NCI-H1417 (cell line): ENCODE results near the gene SLC35E3.
"Not testable (repeated sequence)": the region's sequence is repeated elsewhere in the genome, so short reads cannot be mapped to it uniquely, and the experiment has no call there.

Source experiments
- DNase-seq, 3 experiments: peaks; one replicate each; lab custom pipeline; 2025; lab: John Stamatoyannopoulos, UW

Gene SLC35E3

DNA sequence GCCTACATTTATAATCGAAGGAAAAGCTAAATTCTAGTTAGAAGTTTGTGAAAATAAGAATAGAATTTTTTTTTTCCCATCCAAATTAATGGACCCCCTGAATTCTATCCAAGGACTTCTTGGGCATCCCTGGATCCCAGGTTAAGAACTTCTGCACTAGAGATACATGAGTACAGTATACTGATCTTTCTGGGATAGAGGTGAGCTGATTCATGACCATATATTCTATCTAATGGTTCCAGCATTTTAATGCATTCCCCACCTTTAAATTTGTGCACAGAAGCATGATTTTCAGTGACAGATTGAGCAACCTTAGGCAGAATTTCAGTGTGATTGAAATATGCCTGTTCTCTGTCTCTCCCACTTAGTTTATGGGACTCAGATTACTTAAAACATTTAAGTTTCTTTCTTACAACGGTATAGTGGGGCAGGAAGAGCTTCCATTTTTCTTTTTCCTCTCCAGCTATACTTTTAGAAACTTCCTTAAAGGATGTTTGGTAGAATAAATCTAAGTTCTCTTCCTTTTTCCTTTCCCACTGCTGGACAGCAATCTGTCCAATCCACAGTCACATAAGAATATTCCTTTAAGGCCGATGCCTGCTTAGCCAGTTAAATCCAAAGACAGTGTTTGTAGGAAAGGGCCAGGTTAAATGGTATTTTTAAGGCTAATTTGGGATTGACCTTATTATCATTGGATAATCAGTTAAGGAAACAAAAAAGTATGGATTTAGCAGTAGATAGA lies 68.7 kb downstream of the SLC35E3 start:
- no peak for DNase-seq

DNA sequence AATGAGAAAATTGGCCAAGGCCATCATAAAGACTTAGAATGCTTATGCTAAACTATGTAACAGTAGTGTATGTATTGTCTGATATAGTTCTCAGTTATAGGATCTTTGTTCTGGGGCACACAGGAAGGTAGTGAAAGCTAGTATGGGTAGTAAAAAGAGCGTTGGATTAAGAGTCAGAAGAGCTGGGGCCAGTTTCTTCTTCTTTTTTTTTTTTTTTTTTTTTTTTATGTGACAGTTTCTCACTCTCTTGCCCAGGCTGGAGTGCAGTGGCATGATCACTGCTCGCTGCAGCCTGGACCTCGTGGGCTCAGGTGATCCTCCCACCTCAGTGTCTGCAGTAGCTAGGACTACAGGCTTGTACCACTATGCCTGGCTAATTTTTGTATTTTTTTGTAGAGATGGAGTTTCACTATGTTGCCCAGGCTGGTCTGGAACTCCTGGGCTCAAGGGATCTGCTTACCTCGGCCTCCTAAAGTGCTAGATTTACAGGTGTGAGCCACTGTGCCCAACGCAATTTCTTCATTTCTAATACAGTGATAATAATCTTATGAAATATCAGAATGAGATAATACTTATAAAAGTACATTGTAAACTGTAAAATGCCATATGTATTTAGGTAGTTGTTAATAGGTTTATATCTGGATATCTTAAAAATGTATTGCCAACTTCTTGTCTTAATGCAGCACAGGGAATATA lies 69.4 kb downstream of the SLC35E3 start:
- no peak for DNase-seq

DNA sequence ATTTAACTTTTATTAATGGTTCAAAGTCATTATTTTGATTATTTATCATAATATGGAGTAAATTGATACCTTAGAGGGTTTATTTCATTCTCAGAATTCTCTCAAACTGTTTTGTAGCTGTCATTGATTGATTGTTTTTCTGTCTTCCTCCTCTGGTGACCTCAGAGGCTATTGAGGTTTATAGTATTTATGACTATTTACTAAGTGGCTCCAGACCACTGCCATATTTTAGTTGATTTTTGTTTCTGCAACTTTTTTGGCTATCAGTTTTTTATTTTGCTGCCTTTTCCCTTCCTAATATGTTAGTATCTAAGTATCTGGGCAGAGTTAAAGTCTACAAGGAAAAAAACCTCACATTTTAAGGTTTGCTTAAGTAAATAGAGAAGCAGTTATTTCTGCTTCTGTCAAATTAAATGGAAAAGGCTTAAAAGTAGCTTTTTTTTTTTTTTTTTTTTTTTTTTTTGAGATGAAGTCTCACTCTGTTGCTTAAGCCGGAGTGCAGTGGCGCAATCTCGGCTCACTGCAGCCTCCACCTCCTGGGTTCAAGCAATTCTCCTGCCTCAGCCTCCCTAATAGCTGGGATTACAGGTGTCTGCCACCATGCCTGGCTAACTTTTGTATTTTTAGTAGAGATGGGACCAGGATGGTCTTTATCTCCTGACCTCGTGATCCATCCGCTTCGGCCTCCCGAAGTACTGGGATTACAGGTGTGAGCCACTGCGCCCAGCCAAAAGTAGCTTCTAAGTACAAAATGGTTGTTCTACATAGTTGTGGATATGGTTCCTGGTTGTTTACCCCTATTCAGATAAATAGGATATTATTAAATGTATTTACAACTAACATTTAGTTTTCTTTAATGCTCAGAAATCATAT lies 70.2 kb downstream of the SLC35E3 start:
- no peak for DNase-seq

DNA sequence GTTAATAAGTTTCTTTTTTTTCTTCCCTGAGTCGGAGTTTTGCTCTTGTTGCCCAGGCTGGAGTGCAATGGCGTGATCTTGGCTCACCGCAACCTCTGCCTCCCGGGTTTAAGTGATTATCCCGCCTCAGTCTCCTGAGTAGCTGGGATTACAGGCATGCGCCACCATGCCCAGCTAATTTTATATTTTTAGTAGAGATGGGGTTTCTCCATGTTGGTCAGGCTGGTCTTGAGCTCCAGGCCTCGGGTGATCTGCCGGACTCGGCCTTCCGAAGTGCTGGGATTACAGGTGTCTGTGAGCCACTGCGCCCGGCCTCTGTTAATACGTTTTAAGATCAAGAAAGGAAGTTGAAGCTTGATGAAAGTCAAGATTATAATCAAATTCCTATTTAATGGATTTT lies 73.5 kb downstream of the SLC35E3 start:
- not testable (repeated sequence) for DNase-seq

DNA sequence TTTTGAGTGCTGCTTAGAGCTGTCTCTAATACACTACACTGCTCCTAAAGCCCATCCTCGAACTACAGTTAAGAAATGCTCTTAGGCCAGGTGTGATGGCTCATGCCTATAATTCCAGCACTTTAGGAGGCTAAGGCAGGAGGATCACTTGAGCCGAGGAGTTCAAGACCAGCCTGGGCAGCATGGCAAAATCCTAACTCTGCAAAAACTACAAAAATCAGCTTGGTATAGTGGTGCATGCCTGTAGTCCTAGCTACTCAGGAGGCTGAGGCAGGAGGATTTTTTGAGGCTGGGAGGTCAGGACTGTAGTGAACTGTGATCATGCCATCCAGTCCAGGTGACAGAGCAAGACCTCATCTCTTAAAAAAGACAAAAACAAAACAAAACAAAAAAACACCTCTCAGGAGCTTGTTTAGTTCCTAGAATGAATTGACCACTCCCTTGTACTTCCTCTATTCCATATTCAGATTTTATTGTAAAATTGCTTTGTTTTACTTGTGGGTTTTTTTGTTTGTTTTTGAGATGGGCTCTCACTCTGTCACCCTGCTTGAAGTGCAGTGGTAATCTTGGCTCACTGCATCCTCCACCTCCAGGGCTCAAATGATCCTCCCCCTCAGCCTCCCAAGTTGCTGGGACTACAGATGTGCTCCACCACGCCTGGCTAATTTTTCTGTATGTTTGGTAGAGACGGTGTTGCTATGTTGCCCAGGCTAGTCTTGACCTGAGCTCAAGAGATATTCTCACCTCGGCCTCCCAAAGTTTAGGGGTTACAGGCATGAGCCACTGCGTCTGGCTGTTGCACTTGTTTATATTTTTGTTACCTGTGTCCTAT lies 75.6 kb downstream of the SLC35E3 start:
- DNase-seq: no peak

DNA sequence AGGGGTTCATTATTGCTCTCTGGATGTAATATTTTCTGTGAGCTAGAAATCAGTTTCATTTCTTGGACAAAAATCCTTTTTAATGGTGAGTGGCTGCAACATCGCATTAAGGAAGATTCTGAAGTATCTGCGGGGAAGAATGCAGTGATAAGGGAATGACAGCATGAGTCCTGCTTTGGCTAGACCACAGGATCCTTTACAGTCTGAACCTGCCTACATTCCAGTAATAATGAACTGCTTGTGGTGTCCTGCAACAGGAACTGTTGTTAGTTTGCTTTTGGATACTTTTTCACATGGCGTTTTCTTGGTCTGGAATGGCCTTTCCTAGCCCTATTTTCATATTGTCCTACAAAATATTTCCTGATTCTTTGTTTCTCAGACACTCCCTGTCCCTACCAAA lies 77.7 kb downstream of the SLC35E3 start:
- no peak for DNase-seq

DNA sequence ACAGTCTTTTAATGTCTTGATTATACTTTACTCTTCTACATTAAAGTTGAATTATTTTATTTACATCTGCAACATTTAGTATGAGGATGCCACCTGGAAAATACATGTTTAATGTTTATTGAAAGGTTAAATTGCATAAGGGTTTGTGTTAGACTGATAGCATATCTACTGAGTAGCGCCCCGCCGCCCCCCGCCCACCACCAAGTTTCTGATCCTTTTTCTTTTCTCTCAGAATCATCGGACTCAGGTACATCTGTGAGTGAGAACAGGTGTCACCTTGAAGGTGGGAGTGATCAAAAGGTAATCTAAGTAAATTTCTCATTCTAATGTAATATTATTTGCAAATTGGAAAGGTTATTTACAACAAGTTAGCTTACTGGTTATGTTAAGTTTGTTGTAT lies 78.2 kb downstream of the SLC35E3 start:
- DNase-seq: no peak

DNA sequence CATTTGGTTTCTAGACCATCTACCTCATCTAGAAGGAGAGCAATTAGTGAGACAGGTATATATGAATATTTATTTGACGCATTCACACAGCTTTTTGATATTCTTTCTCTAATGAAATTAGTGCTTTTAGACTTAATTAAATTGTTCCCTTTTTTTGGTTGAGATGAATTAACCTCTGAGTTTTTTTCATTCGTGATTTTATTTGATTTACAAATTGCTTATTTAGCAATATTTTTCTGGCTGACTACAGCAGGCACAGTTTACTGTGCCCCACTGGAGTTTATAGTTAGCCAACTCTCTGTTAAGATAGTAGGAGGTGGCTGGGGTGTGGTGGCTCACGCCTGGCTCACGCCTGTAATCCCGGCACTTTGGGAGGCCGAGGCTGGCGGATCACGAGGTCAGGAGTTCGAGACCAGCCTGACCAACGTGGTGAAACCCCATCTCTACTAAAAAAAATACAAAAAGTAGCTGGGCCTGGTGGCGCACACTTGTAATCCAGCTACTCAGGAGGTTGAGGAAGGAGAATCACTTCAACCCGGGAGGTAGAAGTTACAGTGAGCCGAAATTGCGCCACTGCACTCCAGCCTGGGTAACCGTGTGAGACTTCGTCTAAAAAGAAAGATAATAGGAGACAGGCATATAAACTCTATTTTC lies 78.7 kb downstream of the SLC35E3 start:
- DNase-seq: no peak

DNA sequence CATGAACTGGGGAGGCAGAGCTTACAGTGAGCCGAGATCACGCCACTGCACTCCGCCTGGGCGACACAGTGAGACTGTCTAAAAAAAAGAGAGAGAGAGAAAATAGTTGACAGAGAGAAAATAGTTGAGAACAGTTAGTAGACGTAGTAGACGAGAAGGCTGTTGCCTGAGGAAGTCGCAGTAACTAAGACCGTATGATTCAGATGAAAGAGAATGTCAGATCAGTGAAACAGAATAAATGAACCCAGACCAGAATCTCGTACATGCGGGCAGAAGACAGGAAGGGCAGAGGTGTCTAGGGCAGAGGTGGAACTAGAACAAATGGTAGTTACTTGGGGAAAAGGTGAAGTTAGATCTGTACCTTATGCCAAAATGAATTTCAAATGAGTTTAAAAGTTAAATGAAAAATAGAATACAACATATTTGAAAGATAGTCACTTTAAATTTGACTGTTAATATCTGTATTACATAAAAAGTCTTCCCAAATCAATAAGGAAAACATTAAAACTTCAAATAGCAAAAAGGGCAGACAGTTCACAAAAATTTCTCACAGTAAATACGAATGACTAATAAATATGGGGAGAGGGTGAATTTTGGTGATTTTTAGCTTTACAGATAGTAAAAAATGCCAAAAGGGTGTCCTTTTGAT lies 79.7 kb downstream of the SLC35E3 start:
- no peak for DNase-seq

DNA sequence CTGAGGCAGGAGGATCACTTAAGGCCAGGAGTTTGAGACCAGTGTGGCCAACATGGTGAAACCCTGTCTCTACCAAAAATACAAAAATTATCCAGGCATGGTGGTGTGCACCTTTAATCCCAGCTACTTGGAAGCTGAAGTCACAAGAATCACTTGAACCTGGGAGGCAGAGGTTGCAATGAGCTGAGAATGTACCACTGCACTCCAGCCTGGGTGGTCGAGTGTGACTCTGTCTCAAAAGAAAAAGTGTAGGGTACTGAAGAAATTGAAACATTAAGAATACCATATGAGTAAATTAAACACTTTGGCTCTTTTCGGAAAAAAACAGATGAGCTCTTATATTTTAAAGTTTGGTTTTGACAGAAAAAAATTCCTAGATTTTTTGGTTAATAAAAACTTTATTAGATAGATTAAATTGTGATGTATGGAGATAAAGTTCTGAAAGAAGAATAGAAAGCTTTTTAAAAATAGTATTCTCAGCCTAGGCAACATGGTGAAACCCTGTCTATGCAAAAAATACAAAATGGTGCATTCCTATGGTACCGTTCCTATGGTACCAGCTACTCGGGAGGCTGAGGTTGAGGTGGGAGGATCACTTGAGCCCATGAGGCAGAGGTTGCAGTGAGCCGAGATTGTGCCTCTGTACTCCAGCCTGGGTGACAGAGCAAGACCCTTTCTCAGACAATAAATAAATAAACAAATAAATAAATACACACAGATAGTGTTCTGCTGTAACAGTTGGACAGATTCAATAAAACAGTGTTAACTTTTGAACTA lies 82.1 kb downstream of the SLC35E3 start:
- no peak for DNase-seq

DNA sequence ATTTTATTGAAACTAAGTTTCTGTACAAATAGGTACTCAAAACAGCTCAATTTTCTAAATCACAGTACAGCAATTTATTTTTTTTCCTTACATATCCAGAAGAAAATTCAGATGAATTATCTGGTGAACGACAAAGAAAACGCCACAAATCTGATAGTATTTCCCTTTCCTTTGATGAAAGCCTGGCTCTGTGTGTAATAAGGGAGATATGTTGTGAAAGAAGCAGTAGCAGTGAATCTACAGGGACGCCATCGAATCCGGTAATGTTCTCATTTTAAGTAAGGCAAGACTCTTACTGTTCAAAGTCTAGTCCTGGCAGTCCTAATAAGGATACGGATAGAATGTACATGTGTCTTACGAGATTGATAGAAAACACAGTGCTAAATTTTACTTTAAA lies 82.7 kb downstream of the SLC35E3 start:
- DNase-seq: no peak
